Body of pancreas (tissue), 4 donors: Measurements from ENCODE around the gene NUP37.

Experiments
- CTCF ChIP-seq, 7 experiments: fragments of 450-650 bp in 4 of 7; fragments of 200-600 bp in 3 of 7; sonication (generic) in 3 of 7; IDR thresholded peaks; one replicate each; pipeline ENCODE4 v1.5.1; 2016 to 2019; ENCODE audit warnings: antibody characterized with exemption in 7 of 7
- POLR2A ChIP-seq, 3 donors: fragments of 450-650 bp; IDR thresholded peaks; one replicate each; pipeline ENCODE4 v1.6.1; 2016; ENCODE audit warnings: antibody characterized with exemption in 3 of 3, mild to moderate bottlenecking in 2 of 3

GRCh38 chr12:102054345-102054744 lies 65.6 kb downstream of the NUP37 start:
- TF ChIP-seq CTCF (IDR thresholded peaks at IDR 0.05) (no peak), POLR2A (IDR thresholded peaks at IDR 0.05) (no peak)
